Choroid plexus epithelial cell (primary cell): ENCODE results near the gene CAVIN2.
"Not testable (repeated sequence)": the region's sequence is repeated elsewhere in the genome, so short reads cannot be mapped to it uniquely, and the experiment has no call there.

Source experiments
- DNase-seq: peaks from one replicate; pipeline ENCODE4 v3.0.0-alpha.2; 2010; ENCODE audit warnings: low read depth
- H3K4me3 ChIP-seq: 2 replicates; pipeline ENCODE4 v1.5.1; 2011; ENCODE audit warnings: low read depth, mild to moderate bottlenecking, control low read depth, low read length, moderate library complexity
- TF ChIP-seq, protein P1 (sequence below): conservative IDR thresholded peaks from 2 replicates; pipeline ENCODE4 v1.5.1; 2011; ENCODE audit warnings: low read depth, mild to moderate bottlenecking, control low read depth, inconsistent platforms, low read length, moderate library complexity

CAVIN2 gene

DNA sequence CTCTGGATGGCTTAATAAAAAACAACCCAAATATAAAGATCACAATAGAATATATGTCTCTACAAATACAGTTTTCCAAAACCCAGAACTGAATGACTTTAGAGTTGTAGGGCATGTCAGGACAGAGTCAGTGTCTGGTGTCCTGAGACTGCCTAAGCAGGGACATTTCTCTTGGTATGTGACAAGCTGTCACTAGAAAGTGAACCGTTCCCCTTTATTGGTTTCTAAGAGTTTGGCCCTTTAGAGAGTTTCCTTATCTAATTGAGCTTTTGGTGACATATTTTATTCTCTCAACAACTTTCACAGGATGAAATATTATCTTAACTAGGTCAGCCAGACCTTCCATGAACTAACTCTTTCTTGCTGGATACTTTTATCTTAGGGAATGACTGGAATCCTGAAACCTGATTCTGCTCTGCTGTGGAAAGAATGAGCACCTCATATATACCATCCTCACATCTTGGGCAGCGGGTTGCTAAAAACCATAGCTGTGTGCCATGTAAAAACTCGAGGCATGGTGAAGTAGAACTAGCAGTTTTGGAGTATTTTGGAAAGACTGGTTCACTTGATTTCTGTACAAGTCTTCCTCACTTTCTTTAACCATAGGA, 54.8 kb downstream of the CAVIN2 start:
- no peak for DNase-seq
- TF ChIP-seq, protein P1, sequence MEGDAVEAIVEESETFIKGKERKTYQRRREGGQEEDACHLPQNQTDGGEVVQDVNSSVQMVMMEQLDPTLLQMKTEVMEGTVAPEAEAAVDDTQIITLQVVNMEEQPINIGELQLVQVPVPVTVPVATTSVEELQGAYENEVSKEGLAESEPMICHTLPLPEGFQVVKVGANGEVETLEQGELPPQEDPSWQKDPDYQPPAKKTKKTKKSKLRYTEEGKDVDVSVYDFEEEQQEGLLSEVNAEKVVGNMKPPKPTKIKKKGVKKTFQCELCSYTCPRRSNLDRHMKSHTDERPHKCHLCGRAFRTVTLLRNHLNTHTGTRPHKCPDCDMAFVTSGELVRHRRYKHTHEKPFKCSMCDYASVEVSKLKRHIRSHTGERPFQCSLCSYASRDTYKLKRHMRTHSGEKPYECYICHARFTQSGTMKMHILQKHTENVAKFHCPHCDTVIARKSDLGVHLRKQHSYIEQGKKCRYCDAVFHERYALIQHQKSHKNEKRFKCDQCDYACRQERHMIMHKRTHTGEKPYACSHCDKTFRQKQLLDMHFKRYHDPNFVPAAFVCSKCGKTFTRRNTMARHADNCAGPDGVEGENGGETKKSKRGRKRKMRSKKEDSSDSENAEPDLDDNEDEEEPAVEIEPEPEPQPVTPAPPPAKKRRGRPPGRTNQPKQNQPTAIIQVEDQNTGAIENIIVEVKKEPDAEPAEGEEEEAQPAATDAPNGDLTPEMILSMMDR, result no peak
- H3K4me3 ChIP-seq, result no peak overlapping the region

DNA sequence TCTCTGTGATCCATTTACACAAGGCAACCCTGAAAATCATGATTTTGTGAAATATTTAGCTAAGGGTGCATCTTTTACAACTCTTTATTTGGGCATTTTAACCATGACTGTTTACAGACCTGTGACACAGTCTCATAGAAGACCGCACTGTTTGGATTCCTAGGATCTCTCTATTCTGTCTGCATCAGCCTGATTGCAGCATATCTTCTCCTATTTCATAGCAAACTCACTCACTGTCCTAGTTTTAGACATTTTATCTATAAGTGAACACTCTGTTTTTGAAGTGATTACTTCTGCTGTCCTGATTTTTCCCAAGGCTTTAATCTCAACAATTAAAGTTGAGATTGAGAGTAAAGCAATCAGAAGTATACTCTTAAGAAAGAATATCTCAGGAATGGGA, 56.2 kb downstream of the CAVIN2 start:
- H3K4me3 ChIP-seq, result no peak overlapping the region
- DNase-seq, result peak; percentile 62
- TF ChIP-seq, protein P1, result no peak

DNA sequence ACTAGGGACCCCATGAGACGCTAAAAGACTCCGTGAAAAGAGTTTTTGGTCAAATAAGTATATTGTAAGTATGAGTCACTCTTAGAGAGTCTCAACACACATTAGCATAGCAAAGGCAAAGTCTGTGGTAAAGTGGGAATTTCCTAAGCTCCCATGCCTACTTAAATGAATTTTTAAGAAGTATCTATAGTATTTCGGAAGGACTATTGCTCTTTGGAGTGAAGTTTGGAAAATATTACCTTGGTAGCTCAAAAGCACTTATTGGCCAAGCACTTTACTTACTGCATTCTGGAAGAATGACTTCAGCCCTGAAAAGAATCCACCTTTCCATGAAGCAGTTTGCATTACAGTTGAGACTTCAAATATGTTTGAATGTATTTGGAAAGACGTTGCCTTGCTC, 57.1 kb downstream of the CAVIN2 start:
- peak; percentile 50 for DNase-seq
- H3K4me3 ChIP-seq, result no peak overlapping the region
- TF ChIP-seq, protein P1, result no peak

DNA sequence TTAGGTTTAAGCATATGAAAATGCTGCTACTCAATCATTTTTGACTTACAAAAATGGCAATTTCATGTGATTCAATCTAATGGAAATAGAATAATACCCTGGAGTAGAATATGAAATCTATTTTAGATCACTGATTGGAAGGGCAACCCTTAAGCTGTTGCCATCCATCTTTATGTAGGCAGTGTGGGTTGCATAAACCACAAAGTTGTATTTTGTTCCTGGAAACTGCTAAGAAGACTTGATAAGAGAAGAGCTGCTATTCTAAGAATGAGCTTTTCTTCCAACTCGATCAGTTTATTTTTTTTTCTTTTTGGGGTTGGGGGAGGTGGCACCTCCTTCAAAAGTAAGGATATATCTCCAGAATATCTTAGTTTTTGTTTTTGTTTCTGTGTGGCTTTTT, 60.2 kb downstream of the CAVIN2 start:
- TF ChIP-seq, protein P1, result no peak
- DNase-seq, result peak; percentile 37
- no peak overlapping the region for H3K4me3 ChIP-seq

DNA sequence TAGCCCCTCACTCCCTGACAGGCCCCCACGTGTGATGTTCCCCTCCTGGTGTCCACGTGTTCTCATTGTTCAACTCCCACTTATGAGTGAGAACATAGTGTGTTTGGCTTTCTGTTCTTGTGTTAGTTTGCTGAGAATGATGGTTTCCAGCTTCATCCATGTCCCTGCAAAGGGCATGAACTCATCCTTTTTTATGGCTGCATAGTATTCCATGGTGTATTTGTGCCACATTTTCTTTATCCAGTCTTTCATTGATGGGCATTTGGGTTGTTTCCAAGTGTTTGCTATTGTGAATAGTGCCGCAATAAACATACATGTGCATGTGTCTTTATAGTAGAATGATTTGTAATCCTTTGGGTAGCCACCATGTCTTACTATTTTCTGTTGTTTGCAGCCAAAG, 61.2 kb downstream of the CAVIN2 start:
- not testable (repeated sequence) for H3K4me3 ChIP-seq, DNase-seq
